HFFc6 (cell line): ENCODE measurements around the gene DPPA2. TPM values are rescaled to one million over a fixed set of nuclear protein-coding genes. Genes with fewer than 3 reads are reported as not detected.

Experiments used
- DNase-seq: peaks from one replicate; pipeline ENCODE4 v3.0.0-alpha.2; 2018
- H3K27ac Mint-ChIP-seq: 2 replicates; pipeline ENCODE4 v1.8.0; 2020; ENCODE audit warnings: mild to moderate bottlenecking, mixed read lengths
- H3K27me3 Mint-ChIP-seq: 2 replicates; pipeline ENCODE4 v1.8.0; 2021; ENCODE audit warnings: mild to moderate bottlenecking, moderate library complexity, mixed read lengths; ENCODE audit not compliant: insufficient read depth
- H3K36me3 Mint-ChIP-seq: 2 replicates; pipeline ENCODE4 v1.8.0; 2021; ENCODE audit warnings: low read depth, mixed read lengths
- H3K4me1 Mint-ChIP-seq: 2 replicates; pipeline ENCODE4 v1.8.0; 2020; ENCODE audit warnings: low read depth, mixed read lengths
- H3K4me3 Mint-ChIP-seq: 2 replicates; pipeline ENCODE4 v1.8.0; 2020; ENCODE audit warnings: mild to moderate bottlenecking, moderate library complexity, mixed read lengths
- H3K9me3 Mint-ChIP-seq: 2 replicates; pipeline ENCODE4 v1.8.0; 2020; ENCODE audit warnings: mild to moderate bottlenecking, mixed read lengths
- CTCF ChIP-seq: fragments of 200-600 bp; sonication (generic); IDR thresholded peaks from 2 replicates; pipeline ENCODE4 v1.5.0; 2021; ENCODE audit warnings: antibody characterized with exemption, mild to moderate bottlenecking
- total RNA-seq, 6 experiments: library from RNA; stranded (reverse); fragmentation: NEBNext Ultra II Directional; extraction: Animal tissue kit (Norgen Biotek cat#: 25700); gene quantifications; 2 replicates in 1 of 6; 3 replicates in 5 of 6; pipeline ENCODE4 v1.2.3, GENCODE V29; 2021

DPPA2 gene
- total RNA-seq, 6 experiments from 2014 or later = not detected

DNA sequence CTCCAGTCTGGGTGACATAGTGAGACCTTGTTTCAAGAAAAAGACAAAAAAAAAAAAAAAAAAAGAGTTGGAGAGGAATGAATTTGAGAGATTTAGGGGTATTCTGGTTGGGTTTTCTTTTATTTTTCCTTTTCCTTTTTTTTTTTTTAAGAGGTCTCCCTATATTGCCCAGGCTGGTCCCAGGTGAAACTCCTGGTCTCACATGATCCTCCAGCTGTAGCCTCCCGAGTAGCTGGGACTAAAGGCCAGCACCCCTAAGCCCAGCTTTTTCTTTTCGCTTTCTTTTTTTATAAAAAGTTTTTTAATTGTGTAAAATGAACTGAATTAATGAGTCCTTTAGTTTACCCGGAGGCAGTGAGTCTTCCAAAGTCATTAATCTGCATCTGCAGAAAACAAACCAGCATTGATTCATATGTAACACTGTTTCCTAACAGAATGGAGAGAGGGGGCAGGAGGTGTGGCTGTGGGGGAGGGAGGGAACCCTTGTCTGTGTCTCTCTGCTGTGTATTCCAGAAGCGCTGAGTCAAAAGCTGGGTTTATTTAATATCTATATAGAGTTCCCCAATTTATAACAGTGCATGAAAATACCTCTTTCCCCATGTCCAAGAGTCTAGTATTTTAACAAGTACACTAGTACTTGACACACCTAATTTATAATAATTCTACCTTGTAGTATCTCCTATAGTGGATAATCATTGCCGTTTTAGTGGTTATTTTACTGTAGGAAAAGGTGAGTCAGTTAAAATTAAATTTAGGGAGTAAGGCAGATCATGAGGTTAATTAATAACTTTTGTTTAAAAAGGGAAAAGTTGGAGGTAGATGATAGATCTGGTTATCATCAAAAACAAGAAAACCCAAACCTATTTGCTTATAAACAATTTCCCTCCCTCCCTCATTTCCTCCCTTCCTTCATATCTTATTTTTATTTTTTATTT is 23.7 kb upstream of the DPPA2 start:
- Mint-ChIP-seq H3K36me3 (no peaks in the 10 kb centered on the region), H3K4me3 (no peak overlapping the region), H3K9me3 (no peaks in the 10 kb centered on the region; the same call in 1 of the 2 replicates), H3K27ac (no peak overlapping the region), H3K27me3 (peaks cover 2% of the 10 kb centered on the region), H3K4me1 (peaks cover 9% of the 10 kb centered on the region; the same call in 1 of the 2 replicates)
- no peak for DNase-seq
- no peak for TF ChIP-seq CTCF

- Mint-ChIP-seq H3K27ac (no peak overlapping the region), H3K36me3 (no peaks in the 10 kb centered on the region), H3K4me3 (no peak overlapping the region), H3K9me3 (no peaks in the 10 kb centered on the region; the same call in 1 of the 2 replicates), H3K27me3 (peaks cover 2% of the 10 kb centered on the region), H3K4me1 (peaks cover 9% of the 10 kb centered on the region; the same call in 1 of the 2 replicates)
- TF ChIP-seq CTCF = no peak
- DNase-seq = no peak
Observed at GRCh38 chr3:109339197-109339596, 22.9 kb upstream of the DPPA2 start.

DNA sequence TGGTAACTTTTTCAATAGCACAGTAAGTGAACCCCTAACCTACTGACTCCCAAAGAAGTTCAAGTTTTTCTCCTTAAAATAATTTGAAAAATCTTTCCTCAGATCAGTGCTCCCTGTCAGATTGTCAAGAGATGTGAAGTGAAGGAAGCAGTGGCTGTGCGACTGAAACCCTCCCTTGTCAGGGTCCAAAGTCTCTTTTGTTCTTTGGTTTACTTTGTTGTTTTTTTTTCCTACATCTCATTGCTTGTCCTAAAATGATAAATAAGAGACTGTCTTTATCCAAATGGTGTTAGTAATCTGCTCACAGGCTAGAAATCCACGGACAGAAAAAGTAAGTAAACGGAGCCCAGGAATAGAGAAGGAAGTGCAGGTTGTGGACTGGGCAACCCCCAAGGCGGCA is 22.0 kb upstream of the DPPA2 start:
- no peak overlapping the region for H3K27ac Mint-ChIP-seq
- no peaks in the 10 kb centered on the region; the same call in 1 of the 2 replicates for H3K9me3 Mint-ChIP-seq
- H3K4me3 Mint-ChIP-seq = no peak overlapping the region; the same call in 1 of the 2 replicates
- DNase-seq = no peak
- peaks cover 4% of the 10 kb centered on the region for H3K27me3 Mint-ChIP-seq
- H3K4me1 Mint-ChIP-seq = peaks cover 9% of the 10 kb centered on the region; the same call in 1 of the 2 replicates
- TF ChIP-seq CTCF = no peak
- H3K36me3 Mint-ChIP-seq = no peaks in the 10 kb centered on the region

GRCh38 chr3:109337393-109337792 is 21.1 kb upstream of the DPPA2 start, which contains the start of gene DPPA4:
Gene DPPA4 (minus strand): TSS chr3:109337546. CDS start chr3:109337517, 29 bp downstream.
- TF ChIP-seq CTCF = no peak
- DNase-seq = no peak
- H3K27me3 Mint-ChIP-seq = peaks cover 4% of the 10 kb centered on the region
- H3K36me3 Mint-ChIP-seq = no peaks in the 10 kb centered on the region
- H3K4me1 Mint-ChIP-seq = peaks cover 9% of the 10 kb centered on the region; the same call in 1 of the 2 replicates
- peak within 1 kb of the TSS; percentile 22; the same call in 1 of the 2 replicates for H3K27ac Mint-ChIP-seq
- H3K4me3 Mint-ChIP-seq = peak within 1 kb of the TSS; percentile 88
- no peaks in the 10 kb centered on the region; the same call in 1 of the 2 replicates for H3K9me3 Mint-ChIP-seq

DNA sequence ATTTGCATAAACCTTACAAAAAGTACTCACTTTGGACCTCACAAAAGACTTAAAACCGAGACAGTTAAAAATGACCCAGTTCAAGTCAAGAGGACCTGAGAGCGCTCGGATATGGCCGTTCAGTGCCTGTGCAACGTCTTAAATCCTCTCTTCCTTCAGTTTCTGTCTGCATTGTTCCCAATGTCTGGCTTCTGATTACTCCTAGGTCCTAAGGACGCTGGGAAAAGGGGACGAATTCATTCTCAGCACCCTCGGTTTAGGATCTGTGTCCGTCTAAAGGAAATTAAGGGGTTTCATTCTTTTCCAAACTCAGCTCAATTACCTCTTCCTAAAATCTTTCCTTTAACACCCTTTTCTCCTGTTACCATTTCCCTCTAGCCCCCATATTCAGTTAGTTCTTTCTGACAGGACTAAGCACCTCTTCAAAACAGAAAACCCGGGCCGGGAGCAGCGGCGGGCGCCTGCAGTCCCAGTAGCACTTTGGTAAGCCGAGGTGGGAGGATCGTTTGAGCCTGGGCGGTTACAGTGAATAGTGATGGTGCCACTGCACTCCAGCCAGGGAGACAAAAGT is 20.1 kb upstream of the DPPA2 start:
- TF ChIP-seq CTCF = no peak
- Mint-ChIP-seq H3K4me1 (peaks cover 9% of the 10 kb centered on the region; the same call in 1 of the 2 replicates), H3K27me3 (peaks cover 4% of the 10 kb centered on the region), H3K36me3 (no peaks in the 10 kb centered on the region), H3K27ac (peak overlapping the region; percentile 22; the same call in 1 of the 2 replicates), H3K9me3 (no peaks in the 10 kb centered on the region; the same call in 1 of the 2 replicates), H3K4me3 (peak overlapping the region; percentile 88)
- no peak for DNase-seq
